GM11168 (cell line): ENCODE data around the gene OSBPL8.
"Not testable (repeated sequence)": the region's sequence is repeated elsewhere in the genome, so short reads cannot be mapped to it uniquely, and the experiment has no call there.

ENCODE experiments used
- in situ Hi-C: fragments of 300-500 bp; cut with MboI; formaldehyde crosslinking; loops from one replicate; pipeline ENCODE4 v1.12.0; 2022; ENCODE audit warnings: low sequenced_read_pairs; ENCODE audit not compliant: unreplicated experiment

Gene OSBPL8

DNA sequence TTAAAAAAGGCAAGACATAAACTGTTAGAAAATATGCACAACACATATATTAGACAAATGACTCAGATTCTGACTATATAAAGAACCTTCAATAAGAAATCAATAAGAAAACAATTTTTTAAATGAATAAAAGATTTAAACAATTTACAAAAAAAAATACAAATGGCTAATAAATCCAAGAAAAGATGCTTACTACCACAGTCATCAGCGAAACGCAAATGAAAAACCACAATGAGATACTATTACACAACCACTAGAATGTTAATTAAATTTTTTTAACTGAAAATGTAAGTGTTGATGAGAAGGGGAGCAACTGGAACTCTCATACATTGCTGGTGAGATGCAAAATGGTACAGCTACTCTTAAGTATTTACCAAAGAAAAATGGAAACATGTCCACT lies 24.4 kb downstream of the OSBPL8 start:
- in situ Hi-C loops = no loop called here

DNA sequence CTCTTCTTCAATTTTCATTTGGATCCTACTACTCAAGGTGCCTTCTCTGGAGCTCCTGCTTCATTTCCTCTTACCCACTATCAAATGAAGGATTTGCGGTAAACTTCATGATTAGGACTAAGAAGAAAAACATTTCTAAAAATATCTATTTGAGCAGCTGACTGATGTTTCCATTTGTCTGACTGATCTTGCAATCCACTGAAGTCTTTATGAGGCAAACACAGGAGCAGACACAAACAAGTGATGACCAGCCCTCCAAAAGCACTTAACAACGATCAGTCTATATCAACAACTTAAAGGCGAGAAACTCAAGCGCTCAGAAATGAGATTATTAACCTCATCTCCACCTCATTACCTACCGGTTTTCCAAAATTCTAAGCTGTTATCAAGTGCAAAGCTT lies 26.2 kb downstream of the OSBPL8 start:
- in situ Hi-C loops = no loop called here

DNA sequence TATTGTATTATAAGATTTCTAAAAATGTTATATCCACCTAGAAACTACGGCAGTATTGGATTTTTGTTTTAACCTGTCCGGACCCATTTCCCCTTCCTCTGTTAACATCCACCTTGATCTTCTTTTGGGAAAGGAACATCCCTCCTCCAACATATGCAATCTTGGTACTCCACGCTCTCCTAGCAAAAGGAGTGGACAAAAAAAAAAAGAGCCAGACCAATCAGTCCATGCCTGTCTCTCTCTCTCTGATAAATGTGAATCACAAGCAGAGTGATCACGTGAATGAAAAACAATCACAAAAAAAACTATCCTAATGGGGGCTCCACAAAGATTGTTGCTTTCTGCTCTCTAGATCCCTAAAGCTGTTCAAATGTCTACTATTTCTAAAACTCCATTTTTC lies 27.1 kb downstream of the OSBPL8 start:
- in situ Hi-C loops = no loop called here

DNA sequence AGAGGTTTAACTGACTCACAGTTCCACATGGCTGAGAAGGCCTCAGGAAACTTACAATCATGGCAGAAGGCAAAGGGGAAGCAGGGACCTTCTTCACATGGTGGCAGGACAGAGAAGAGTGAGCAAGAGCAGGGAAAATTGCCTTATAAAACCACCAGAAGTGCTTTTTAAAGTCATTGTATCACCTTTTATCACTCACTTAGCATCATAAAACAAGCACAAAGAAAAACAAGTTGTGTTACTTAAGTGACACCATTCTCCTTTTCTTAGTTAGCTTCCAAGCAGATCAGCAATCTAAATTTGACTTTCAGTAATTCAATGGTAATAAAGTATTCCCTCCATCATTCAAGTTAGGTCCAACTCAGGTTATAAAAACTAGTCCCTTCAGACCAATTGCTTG lies 28.5 kb downstream of the OSBPL8 start:
- in situ Hi-C loops = no loop called here

DNA sequence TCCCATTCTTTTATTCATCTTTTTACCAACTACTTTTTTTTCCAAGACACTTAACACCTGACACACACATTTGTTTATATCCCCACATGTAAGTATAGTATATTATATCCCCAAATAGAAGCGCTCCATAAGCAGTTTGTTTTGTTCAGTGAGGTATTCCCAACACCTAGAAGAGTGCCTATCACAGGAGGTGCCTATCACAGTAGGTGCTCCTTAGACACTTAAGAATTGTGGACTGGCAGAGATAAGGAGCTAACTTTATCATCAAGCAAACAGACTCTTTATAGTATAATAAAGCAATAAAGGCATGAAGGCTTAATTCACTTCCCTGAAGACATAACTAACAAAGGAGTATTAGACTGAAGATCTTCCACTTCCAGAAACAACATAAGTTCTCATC lies 29.1 kb downstream of the OSBPL8 start:
- in situ Hi-C loops = no loop called here

DNA sequence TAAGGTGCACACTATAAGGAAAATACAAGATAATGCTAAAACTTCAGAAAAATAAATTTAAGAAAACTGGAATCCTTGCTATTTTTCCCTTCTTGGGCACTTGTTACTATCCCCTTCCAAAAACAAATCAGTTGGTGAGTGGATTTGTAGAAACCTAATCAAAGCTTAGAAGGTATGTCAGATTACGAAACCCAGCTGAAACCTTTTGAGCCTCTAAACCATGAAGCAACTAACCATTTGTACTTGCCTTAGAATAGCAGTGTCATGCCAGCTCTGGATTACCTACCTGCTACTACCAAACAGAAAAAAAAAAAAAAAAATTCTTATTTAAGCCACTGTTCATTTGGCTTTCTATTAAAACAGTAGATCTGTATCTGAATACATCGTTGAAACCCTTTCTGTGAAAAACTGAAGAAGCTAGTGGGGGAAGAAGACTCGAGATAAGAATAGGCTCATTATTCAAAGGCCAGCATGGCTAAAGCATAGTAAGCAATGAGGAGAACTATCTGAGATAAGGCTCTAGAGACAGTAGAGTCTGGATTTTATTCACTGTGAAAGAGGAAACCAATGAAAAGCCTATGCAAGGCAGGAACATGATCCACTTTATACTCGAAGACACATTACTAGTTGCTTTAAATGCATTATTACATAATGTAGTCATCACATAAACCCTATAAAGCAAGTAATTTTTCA lies 30.2 kb downstream of the OSBPL8 start:
- in situ Hi-C loops = no loop called here

DNA sequence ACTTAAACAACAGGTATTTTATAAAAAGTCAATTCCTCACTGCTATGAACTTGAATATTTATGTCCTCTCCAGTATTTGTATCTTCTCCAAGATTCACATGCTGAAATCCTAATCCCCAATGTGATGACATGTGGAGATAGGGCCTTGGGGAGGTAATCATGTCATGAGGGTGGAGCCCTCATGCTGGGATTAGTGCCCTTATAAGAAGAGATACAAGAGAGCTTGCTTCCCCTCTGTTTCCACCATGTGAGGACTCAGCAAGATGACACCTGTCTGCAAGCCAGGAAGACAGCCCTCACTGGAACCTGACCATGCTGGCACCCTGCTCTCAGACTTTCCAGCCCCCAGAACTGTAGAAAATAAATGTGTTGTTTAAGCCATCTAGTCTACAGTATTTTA lies 36.2 kb downstream of the OSBPL8 start:
- in situ Hi-C loops = no loop called here

DNA sequence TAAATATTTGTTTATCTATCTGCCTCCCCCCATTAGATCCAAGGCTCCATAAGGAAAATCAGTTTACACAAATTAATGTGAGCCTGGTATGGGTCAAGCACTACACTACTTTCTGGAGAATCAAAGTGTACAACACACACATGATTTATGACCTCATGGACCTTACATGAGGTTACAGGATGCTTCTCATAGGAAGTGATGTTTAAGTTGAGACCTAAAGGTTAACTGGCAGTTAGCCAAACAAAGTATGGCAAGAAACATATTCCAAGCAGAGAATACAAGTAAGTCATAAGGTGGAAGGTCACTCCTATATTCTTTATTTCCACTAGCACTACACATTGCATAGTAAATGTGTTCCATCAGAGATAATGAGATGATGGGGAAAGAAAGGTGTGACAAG lies 39.2 kb downstream of the OSBPL8 start:
- in situ Hi-C loops = no loop called here

DNA sequence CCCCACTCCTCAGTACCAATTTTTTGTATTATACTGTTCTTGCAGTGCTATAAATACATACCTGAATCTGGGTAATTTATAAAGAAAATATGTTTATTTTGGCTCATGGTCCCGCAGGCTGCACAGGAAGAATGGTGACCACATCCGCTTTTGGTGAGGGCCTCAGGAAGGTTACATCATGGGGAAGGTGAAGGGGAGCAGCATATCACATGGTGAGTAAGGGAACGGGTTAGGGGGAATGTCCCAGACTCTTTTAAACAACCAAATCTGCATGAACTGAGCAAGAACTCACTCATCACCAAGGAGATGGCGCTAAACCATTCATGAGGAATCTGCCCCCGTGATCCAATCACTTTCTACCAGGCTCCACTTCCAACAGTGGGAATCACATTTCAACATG lies 40.0 kb downstream of the OSBPL8 start:
- in situ Hi-C loops = no loop called here

DNA sequence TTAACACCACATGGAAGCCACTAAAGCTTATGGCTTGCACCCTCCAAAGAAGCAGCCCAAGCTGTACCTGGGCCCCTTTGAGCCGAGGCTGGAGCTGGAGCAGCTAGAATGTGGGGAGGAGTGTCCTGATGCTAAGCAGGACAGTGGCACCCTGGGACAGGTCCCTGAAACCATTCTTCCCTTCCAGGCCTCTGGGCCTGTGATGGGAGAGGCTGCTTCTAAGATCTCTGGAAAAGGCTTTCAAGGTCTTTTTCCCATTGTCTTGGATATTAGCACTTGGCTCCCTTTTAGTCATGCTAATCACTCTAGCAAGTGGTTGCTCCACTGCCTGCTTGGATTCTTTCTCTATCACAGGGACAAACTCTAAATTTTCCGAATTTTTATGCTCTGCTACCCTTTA lies 40.9 kb downstream of the OSBPL8 start:
- in situ Hi-C loops = no loop called here

DNA sequence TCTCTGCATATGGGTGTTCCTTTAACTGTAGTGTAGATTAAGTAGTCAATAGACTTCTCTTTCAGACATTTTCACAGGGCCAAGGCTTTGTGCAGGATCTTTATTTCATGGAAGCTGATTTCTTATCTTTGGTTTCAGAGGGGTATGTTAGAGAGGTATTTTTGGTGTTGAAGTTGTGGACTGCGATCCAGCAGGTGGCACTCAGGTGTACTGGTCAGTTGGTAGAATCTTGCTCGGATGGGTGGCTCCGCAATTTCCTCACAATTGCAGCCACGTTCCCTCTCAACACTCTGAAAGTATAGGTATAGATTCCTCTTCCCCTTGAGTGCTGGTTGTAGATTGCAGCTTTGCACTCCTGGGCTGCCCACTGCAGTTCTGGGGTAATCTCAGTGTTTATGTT lies 44.3 kb downstream of the OSBPL8 start:
- in situ Hi-C loops = no loop called here

DNA sequence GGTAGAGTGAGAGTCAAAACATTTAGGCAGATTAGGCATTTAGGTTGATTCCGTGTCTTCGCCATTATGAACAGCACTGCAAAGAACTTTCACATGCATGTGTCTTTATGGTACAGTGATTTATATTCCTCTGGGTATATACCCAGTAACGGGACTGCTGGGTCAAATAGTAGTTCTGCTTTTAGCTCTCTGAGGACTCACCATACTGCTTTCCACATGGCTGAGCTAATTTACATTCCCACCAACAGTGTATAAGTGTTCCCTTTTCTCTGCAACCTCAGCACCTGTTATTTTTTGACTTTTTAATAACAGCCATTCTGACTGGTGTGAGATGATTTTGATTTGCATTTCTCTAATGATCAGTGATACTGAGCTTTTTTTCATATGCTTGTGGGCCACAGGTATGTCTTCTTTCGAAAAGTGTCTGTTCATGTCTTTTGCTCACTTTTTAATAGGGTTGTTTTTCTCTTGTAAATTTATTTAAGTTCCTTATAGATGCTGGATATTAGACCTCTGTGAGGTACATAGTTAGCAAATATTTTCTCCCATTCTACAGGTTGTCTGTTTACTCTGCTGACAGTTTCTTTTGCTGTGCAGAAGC lies 48.4 kb downstream of the OSBPL8 start:
- in situ Hi-C loops = not testable (repeated sequence)

DNA sequence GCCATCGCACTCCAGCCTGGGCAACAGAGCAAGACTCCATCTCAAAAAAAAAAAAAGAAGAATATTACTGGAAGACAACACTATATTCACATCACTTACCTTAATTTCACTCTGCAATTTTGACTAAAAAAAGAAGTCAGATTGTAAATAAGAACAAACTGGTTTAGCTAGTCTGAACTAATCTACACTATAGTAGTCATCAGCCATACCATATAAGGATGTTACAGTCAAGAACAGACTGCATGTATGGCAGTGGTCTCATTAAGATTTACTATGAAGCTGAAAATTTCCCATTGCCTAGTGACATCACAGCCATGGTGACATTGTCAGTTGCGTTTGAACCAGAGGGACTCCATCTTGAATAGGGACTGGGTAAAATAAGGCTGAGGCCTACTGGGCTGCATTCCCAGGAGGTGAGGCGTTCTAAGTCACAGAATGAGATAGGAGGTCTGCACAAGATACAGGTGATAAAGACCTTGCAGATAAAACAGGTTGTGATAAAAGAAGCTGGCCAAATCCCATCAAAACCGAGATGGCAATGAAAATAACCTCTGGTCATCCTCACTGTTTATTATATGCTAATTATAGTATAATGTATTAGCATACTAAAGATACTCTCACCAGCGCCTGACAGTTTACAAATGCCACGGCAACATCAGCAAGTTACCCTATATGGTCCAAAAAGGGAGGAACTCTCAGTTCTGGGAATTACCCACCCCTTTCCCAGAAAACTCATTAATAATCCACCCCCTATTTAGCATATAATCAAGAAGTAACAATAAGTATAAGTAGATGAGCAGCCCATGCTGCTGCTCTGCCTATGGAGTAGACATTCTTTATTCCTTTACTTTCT lies 51.2 kb downstream of the OSBPL8 start:
- in situ Hi-C loops = no loop called here

DNA sequence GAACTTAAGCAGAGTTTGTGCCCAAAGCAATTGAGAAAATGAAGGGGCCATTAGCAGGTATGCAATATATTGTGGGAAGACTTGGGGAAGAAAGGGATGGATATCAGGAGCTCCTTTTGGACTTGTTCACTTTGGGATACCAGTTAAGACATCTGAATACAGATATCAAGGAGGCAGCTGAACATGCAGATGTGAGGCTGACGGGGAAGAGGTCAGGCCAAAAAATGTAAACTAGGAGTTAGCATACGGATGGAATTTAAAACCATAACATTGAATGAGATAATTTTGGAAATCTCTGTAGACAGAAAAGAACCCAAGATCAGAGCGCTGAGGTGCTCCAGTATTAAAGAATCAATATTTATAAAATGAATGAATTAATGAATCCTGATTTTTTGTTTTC lies 53.4 kb downstream of the OSBPL8 start:
- in situ Hi-C loops = no loop called here

DNA sequence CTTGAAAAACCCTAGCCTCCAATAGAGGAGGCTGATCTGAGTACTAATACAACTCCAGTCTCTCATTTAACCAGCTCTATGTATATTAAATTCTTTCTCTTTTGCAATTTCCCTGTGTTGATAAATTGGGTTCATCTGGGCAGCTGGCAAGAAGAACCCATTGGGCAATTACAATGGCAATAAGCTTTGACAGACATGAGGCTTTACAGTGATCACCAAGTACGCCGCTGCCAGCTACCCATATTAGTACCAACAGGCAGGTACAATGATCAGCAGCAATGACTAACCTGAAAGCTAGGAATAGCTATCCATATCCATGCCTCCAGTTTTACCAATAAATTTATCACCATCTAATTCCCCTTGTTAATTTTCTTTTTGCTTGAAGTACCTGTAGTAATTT lies 54.5 kb downstream of the OSBPL8 start:
- in situ Hi-C loops = no loop called here

DNA sequence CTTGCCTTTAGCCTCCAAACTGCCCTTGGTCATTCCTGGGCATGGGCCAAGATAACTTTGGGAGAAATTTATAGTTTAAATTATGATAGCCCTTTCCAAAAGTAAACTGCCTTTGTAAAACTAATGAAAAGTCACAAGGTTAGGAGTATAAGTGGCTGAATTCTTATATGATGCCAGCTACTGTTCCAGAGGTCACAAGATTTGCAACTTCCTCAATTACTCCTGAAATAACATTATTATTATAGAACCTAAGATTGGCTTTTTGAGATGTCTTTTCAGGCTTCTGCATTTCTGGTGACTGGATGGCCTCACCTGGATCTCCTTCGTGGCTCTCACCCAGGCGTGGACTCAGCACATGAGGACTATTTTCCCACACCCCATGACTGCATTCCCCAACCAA lies 55.0 kb downstream of the OSBPL8 start:
- in situ Hi-C loops = no loop called here

DNA sequence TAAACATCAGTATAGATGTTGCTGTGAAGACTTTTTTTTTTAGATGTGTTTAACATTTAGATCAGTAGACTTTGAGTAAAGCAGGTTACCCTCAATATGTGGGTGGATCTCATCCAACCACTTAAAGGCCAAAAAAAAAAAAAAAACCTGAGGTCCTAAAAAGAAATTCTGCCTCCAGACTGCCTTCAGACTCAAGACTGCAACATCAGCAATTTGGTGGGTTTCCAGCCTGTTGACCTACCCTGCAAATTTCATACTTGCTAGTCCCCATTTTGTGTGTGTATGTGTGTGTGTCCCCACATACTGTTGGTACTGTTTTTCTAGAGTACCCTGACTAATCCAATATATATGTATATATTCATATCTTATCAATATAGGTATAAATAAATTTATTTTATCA lies 55.6 kb downstream of the OSBPL8 start:
- in situ Hi-C loops = no loop called here

DNA sequence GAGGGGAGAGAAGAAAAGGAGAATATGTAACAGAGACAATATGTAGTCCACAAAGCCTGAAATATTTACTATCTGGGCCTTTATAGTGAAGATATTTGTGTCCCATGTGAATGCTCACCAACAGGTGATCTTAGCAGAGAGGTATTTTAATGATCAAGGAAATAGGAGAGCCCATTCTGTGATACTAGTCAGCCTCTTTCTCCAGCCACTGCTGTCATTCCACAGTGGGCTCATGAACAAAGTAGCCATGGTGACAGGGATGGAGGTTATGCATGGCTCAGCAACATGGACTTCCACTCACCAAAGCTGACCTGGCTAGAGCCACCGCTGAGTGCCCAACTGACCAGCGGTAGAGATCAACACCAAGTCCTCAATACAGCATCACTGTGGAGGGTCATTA lies 58.2 kb downstream of the OSBPL8 start:
- in situ Hi-C loops = no loop called here

DNA sequence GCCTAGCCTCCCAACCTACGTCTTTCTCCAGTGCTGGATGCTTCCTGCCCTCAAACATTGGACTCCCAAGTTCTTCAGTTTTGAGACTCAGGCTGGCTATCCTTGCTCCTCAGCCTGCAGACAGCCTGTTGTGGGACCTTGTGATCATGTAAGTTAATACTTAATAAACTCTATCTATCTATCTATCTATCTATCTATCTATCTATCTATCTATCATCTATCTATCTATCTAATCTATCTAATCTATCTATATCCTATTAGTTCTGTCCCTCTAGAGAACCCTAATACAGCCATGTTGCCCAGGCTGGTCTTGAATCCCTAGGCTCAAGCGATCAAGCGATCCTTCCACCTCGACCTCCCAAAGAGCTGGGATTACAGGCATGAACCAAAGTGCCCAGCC lies 60.4 kb downstream of the OSBPL8 start:
- in situ Hi-C loops = not testable (repeated sequence)

DNA sequence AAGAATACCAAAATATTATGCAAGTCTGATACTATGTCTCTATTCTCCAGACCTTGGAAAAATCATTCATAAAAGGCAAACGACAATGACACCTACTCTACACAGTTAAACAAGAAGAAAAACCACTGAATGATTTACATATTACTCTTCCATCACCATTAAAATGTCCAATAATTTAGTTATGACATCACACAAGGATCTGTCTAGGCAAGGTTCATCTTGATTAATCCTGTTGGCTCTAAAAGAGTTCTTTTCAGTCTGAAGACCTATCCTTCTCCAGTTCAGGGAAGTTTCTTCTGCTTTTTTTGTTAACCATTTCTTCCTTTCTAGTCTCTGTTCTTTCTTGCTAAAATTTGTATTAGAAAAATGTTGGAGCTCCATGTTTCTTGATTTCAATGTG lies 64.0 kb downstream of the OSBPL8 start:
- in situ Hi-C loops = no loop called here

DNA sequence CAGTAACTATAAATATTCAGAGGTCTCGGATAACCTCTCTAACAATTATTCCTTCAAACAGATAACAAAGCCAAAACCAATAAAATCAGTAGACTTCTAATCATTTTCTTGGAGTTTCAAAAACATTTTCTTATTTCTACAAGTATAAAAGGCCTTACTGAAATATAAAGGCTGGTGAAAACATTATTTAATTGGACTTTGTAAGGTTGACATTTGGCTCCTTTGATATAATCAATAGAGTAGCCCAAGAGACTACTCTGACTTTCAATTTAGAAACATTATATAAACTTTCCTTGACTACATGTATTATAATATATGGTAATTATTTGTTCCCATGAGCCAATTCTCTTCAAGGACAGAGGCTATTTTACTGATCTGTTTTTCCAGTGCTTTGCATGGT lies 68.3 kb downstream of the OSBPL8 start:
- in situ Hi-C loops = no loop called here

DNA sequence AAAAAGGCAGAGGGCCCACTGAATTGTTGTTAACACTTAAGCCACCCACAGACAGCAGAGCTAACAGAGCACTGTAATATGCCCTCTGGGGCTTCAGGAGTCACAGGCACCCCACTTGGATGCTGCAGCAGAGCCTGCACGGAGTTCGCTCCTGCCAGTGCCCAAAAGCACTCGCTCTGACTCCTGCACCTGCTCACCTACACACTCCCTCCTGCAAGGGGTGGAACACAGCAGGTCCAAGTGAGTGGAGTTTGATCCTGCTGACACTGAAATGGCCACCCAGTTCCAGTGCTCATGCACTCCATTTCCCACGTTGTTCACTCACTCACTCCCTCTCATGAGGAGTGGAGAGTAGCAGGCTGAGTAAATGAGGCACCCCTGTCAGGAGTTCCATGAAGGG lies 68.8 kb downstream of the OSBPL8 start:
- in situ Hi-C loops = no loop called here
